IMR-90 (cell line): Measurements from ENCODE around the gene PARG. TPM values are rescaled to one million over a fixed set of nuclear protein-coding genes. Genes with fewer than 3 reads are reported as not detected.

Experiments used
- ATAC-seq: fragments of 200-7000 bp; cut with Tn5 transposase; 2 replicates; pipeline ENCODE4 v1.9.1; 2020; ENCODE audit warnings: low read depth, mild to moderate bottlenecking, moderate library complexity
- BruUV-seq: library from RNA; stranded (reverse); fragments of 400-500 nt; replicated peaks from 2 replicates; lab custom pipeline; 2021; lab: Mats Ljungman, UMichigan
- CTCF ChIA-PET: fragments of 300-600 bp; formaldehyde crosslinking; extraction: SDS; loops from one replicate; lab custom pipeline; 2021; ENCODE audit warnings: antibody characterized with exemption; lab: Yijun Ruan, JAX
- POLR2A ChIA-PET: fragments of 300-600 bp; sonication (Branson Sonifier 250); formaldehyde crosslinking; loops from one replicate; lab custom pipeline; 2022; ENCODE audit warnings: antibody characterized with exemption; ENCODE audit not compliant: unreplicated experiment; lab: Charles Lee
- DNase-seq: peaks from one replicate; pipeline ENCODE4 v3.0.0; 2013
- H2AFZ ChIP-seq: replicated peaks from 2 replicates; pipeline ENCODE3; 2013; ENCODE audit warnings: low read length, mild to moderate bottlenecking; ENCODE audit not compliant: poor library complexity
- H2AK5ac ChIP-seq: 2 replicates; pipeline ENCODE4 v1.6.1; 2013; ENCODE audit warnings: low read depth, low read length, inconsistent platforms
- H2AK9ac ChIP-seq: replicated peaks from 2 replicates; pipeline ENCODE3; 2013; ENCODE audit warnings: mild to moderate bottlenecking, low read depth, low read length, moderate library complexity; ENCODE audit not compliant: poor library complexity
- H2BK120ac ChIP-seq: 2 replicates; pipeline ENCODE4 v1.6.1; 2013; ENCODE audit warnings: low read depth, low read length, inconsistent platforms
- H2BK15ac ChIP-seq: 3 replicates; pipeline ENCODE4 v1.6.1; 2013; ENCODE audit warnings: low read depth, low read length, inconsistent platforms
- H2BK20ac ChIP-seq: 2 replicates; pipeline ENCODE4 v1.6.1; 2013; ENCODE audit warnings: low read depth, mild to moderate bottlenecking, inconsistent platforms, low read length, moderate library complexity
- H2BK5ac ChIP-seq: 2 replicates; pipeline ENCODE4 v1.6.1; 2013; ENCODE audit warnings: mild to moderate bottlenecking, low read depth, low read length, inconsistent platforms; ENCODE audit not compliant: poor library complexity, severe bottlenecking
- H3K14ac ChIP-seq: replicated peaks from 2 replicates; pipeline ENCODE4 v1.6.1; 2013; ENCODE audit warnings: low read depth, low read length, inconsistent platforms
- H3K18ac ChIP-seq: 2 replicates; pipeline ENCODE4 v1.6.1; 2013; ENCODE audit warnings: low read depth, low read length, control low read depth
- H3K23ac ChIP-seq: 2 replicates; pipeline ENCODE4 v1.6.1; 2013; ENCODE audit warnings: low read depth, low read length, inconsistent platforms
- H3K27ac ChIP-seq: 2 replicates; pipeline ENCODE4 v1.5.1; 2013; ENCODE audit warnings: mild to moderate bottlenecking, control low read depth, low read length; ENCODE audit not compliant: insufficient read depth
- H3K27me3 ChIP-seq: 2 replicates; pipeline ENCODE4 v1.6.1; 2013; ENCODE audit warnings: low read length; ENCODE audit not compliant: control insufficient read depth, insufficient read depth
- H3K36me3 ChIP-seq: 2 replicates; pipeline ENCODE4 v1.6.1; 2013; ENCODE audit warnings: low read length, mixed read lengths; ENCODE audit not compliant: control insufficient read depth, insufficient read depth
- H3K4ac ChIP-seq: 2 replicates; pipeline ENCODE4 v1.6.1; 2013; ENCODE audit warnings: low read depth, low read length, inconsistent platforms
- H3K4me1 ChIP-seq: 2 replicates; pipeline ENCODE4 v1.6.1; 2013; ENCODE audit warnings: low read length, mixed read lengths; ENCODE audit not compliant: control insufficient read depth, insufficient read depth
- H3K4me2 ChIP-seq: 2 replicates; pipeline ENCODE4 v1.6.1; 2013; ENCODE audit warnings: low read depth, mild to moderate bottlenecking, control low read depth, low read length, moderate library complexity
- H3K4me3 ChIP-seq: 2 replicates; pipeline ENCODE4 v1.5.1; 2013; ENCODE audit warnings: low read depth, mild to moderate bottlenecking, control low read depth, low read length, moderate library complexity; ENCODE audit not compliant: insufficient read depth
- H3K56ac ChIP-seq: 2 replicates; pipeline ENCODE4 v1.6.1; 2013; ENCODE audit warnings: low read length, inconsistent platforms; ENCODE audit not compliant: insufficient read depth; ENCODE audit errors: extremely low read depth
- H3K79me1 ChIP-seq, 2 experiments: 2 replicates each; pipeline ENCODE4 v1.6.1; 2013; ENCODE audit warnings: low read length in 2 of 2, inconsistent platforms in 1 of 2, low read depth in 1 of 2
- H3K9ac ChIP-seq: 2 replicates; pipeline ENCODE4 v1.6.1; 2013; ENCODE audit warnings: low read depth, low read length, control low read depth
- H3K9me1 ChIP-seq: 2 replicates; pipeline ENCODE4 v1.6.1; 2013; ENCODE audit warnings: low read length, inconsistent platforms; ENCODE audit not compliant: insufficient read depth
- H3K9me3 ChIP-seq: 2 replicates; pipeline ENCODE4 v1.6.1; 2013; ENCODE audit warnings: low read length; ENCODE audit not compliant: control insufficient read depth, insufficient read depth
- H4K20me1 ChIP-seq: 2 replicates; pipeline ENCODE4 v1.6.1; 2013; ENCODE audit warnings: low read length, inconsistent platforms; ENCODE audit not compliant: insufficient read depth
- H4K5ac ChIP-seq: 2 replicates; pipeline ENCODE4 v1.6.1; 2013; ENCODE audit warnings: mild to moderate bottlenecking, low read depth, low read length, control low read depth
- H4K8ac ChIP-seq, 2 experiments: 2 replicates each; pipeline ENCODE4 v1.6.1; 2013; ENCODE audit warnings: low read depth in 2 of 2, low read length in 2 of 2, control low read depth in 1 of 2, inconsistent platforms in 1 of 2
- H4K91ac ChIP-seq: 2 replicates; pipeline ENCODE4 v1.6.1; 2013; ENCODE audit warnings: low read depth, low read length, inconsistent platforms; ENCODE audit not compliant: insufficient read depth
- MAFK ChIP-seq: IDR thresholded peaks from 2 replicates; pipeline ENCODE4 v1.6.1; 2012; ENCODE audit warnings: low read depth, low read length, improper control_type of control experiment
- MXI1 ChIP-seq: IDR thresholded peaks from 2 replicates; pipeline ENCODE4 v1.6.1; 2012; ENCODE audit warnings: low read depth, mild to moderate bottlenecking, low read length, moderate library complexity, borderline replicate concordance
- NFE2L2 ChIP-seq: fragments of 150-350 bp; IDR thresholded peaks from 2 replicates; pipeline ENCODE4 v1.6.1; 2016; ENCODE audit warnings: low read depth, mild to moderate bottlenecking, low read length
- RAD21 ChIP-seq: IDR thresholded peaks from 2 replicates; pipeline ENCODE4 v1.6.1; 2012; ENCODE audit warnings: low read length, improper control_type of control experiment
- RCOR1 ChIP-seq: IDR thresholded peaks from 2 replicates; pipeline ENCODE4 v1.6.1; 2012; ENCODE audit warnings: mild to moderate bottlenecking, low read length, improper control_type of control experiment; ENCODE audit not compliant: insufficient replicate concordance
- SMC3 ChIP-seq: fragments of 150-350 bp; IDR thresholded peaks from 2 replicates; pipeline ENCODE4 v1.6.1; 2016; ENCODE audit warnings: low read depth, mild to moderate bottlenecking, antibody characterized with exemption, low read length, moderate library complexity
- WGBS, 2 experiments: methylation state at CpG; one replicate each; pipeline versions ENCODE4 v1.1.5 to v1.1.7; 2013; ENCODE audit warnings: missing lambda C conversion rate in 2 of 2; ENCODE audit not compliant: insufficient read length in 1 of 2; ENCODE audit errors: extremely low coverage in 2 of 2; 5-methylcytosine and 5-hydroxymethylcytosine counted together
- dilution Hi-C: fragments of 300-500 bp; cut with HindIII; formaldehyde crosslinking; loops from one replicate; pipeline ENCODE4 v1.14.3; 2018; ENCODE audit warnings: low sequenced_read_pairs; ENCODE audit not compliant: unreplicated experiment
- in situ Hi-C: fragments of 300-500 bp; cut with MboI; formaldehyde crosslinking; loops from 3 replicates; pipeline ENCODE4 v1.14.3; 2019; ENCODE audit warnings: low sequenced_read_pairs, inconsistent platforms, mixed read lengths
- intact Hi-C: fragments of 100-400 bp; cut with micrococcal nuclease; formaldehyde crosslinking; loops from 2 replicates; pipeline ENCODE4 v1.10.0; 2022
- polyA plus RNA-seq, 3 experiments: library from polyadenylated mRNA; depleted of rRNA; stranded (reverse); fragments of >200 nt; gene quantifications; 2 replicates each; pipeline ENCODE4 v1.2.3, GENCODE V29; 2012; ENCODE audit warnings: low replicate concordance in 1 of 3
- total RNA-seq: library from RNA; depleted of rRNA; stranded (reverse); fragments of >200 nt; gene quantifications from 2 replicates; pipeline ENCODE4 v1.2.3, GENCODE V29; 2012
- TF ChIP-seq, protein P1 (sequence below): fragments of 150-350 bp; IDR thresholded peaks from 2 replicates; pipeline ENCODE4 v1.6.1; 2017; ENCODE audit warnings: mild to moderate bottlenecking, antibody characterized with exemption, low read length, low read depth

Gene PARG
- total and polyA plus RNA-seq, 2 of the 4 experiments (the other 2 are of a cell fraction): 8.6 to 24.4 TPM

DNA sequence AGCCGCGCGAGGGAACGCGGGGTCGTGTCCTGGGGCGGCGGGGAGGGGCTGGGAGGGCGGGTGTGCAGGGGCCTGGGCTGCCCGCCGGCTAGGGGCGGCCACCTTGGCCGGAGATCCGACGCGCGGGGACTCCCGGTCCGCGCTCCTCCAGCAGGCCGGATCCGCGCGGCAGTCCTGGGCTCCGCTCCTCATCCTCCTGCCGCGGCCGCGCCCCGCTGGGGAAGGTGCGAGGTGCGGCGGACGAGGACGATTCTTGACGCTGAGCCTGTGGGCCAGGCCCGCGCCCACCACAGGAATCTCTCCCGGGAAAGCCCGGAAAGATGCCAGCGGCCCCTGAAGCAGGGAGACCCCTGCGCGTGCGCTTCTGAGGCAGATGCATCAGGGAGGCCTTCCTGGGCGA is 173.1 kb downstream of the PARG start:
- ATAC-seq (no peak), DNase-seq (no peak)
- Histone ChIP-seq H3K4ac (no peak overlapping the region), H2BK5ac (no peak overlapping the region), H3K4me2 (no peak overlapping the region), H4K5ac (no peak overlapping the region), H3K79me1 (no peaks in the 10 kb centered on the region), H4K20me1 (no peaks in the 10 kb centered on the region), H4K8ac (no peak overlapping the region), H3K56ac (no peak overlapping the region), H3K27ac (no peak overlapping the region), H2BK120ac (no peak overlapping the region), H2AFZ (no peak overlapping the region), H3K9me3 (no peaks in the 10 kb centered on the region; the same call in 1 of the 2 replicates), H3K36me3 (no peaks in the 10 kb centered on the region), H4K91ac (no peak overlapping the region), H3K4me3 (no peak overlapping the region), H2BK15ac (no peak overlapping the region), H3K9ac (no peak overlapping the region), H3K14ac (no peak overlapping the region), H3K9me1 (no peaks in the 10 kb centered on the region), H2BK20ac (no peak overlapping the region), H2AK5ac (no peak overlapping the region), H3K27me3 (peaks cover 29% of the 10 kb centered on the region), H3K23ac (no peak overlapping the region), H2AK9ac (no peak overlapping the region), H3K4me1 (no peaks in the 10 kb centered on the region), H3K18ac (no peak overlapping the region)
- BruUV-seq: no TSS peak
- ChIA-PET POLR2A (no interaction called here), CTCF (no interaction called here)
- WGBS, 2 experiments: 8% methylated on average over 12 of the region's 45 CpGs; no CpG with 5 or more reads in 1 of the 2 experiments
- TF ChIP-seq RCOR1 (no peak), RAD21 (no peak), SMC3 (no peak), MAFK (no peak), MXI1 (no peak), NFE2L2 (no peak)
- TF ChIP-seq, protein P1, sequence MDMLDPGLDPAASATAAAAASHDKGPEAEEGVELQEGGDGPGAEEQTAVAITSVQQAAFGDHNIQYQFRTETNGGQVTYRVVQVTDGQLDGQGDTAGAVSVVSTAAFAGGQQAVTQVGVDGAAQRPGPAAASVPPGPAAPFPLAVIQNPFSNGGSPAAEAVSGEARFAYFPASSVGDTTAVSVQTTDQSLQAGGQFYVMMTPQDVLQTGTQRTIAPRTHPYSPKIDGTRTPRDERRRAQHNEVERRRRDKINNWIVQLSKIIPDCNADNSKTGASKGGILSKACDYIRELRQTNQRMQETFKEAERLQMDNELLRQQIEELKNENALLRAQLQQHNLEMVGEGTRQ: no peak
- dilution Hi-C loops: no loop called here
- intact Hi-C loops: no loop called here
- in situ Hi-C loops: no loop called here
